Keratinocyte (primary cell): ENCODE measurements around the gene KCNK16. TPM values are rescaled to one million over a fixed set of nuclear protein-coding genes. Genes with fewer than 3 reads are reported as not detected.
A peak's percentile ranks its signal among the peaks of the same experiment; 100 is the strongest.

Experiments used
- DNase-seq: peaks from one replicate; pipeline ENCODE4 v3.0.0-alpha.2; 2011; ENCODE audit warnings: low read depth, missing footprints, low spot score
- FAIRE-seq: peaks from 2 replicates; lab custom pipeline; 2011; peaks lifted over from hg19 to GRCh38; lab: Jason Lieb, UNC
- H2AFZ ChIP-seq: 2 replicates; pipeline ENCODE4 v1.6.0; 2012; ENCODE audit warnings: low read length, control low read depth, inconsistent platforms; ENCODE audit not compliant: control insufficient read depth
- H3K27ac ChIP-seq: 2 replicates; pipeline ENCODE4 v1.5.1; 2011; ENCODE audit warnings: low read length; ENCODE audit not compliant: control insufficient read depth, insufficient read depth
- H3K27me3 ChIP-seq: 3 replicates; pipeline ENCODE4 v1.6.0; 2011; ENCODE audit warnings: low read length; ENCODE audit not compliant: control insufficient read depth, insufficient read depth; ENCODE audit errors: extremely low read depth
- H3K36me3 ChIP-seq, 2 experiments: 2 replicates in 1 of 2; 3 replicates in 1 of 2; pipeline ENCODE4 v1.5.1; 2011; ENCODE audit warnings: low read length in 2 of 2, mild to moderate bottlenecking in 1 of 2; ENCODE audit not compliant: control insufficient read depth in 2 of 2, insufficient read depth in 2 of 2; ENCODE audit errors: extremely low read depth in 1 of 2
- H3K4me1 ChIP-seq: 3 replicates; pipeline ENCODE4 v1.5.1; 2011; ENCODE audit warnings: low read length; ENCODE audit not compliant: control insufficient read depth, insufficient read depth; ENCODE audit errors: extremely low read depth
- H3K4me2 ChIP-seq: 3 replicates; pipeline ENCODE4 v1.6.0; 2011; ENCODE audit warnings: low read depth, low read length; ENCODE audit not compliant: control insufficient read depth, insufficient read depth; ENCODE audit errors: extremely low read depth
- H3K4me3 ChIP-seq, 3 experiments: fragments of 200-600 bp in 1 of 3; sonication (generic) in 1 of 3; 2 replicates in 2 of 3; 3 replicates in 1 of 3; pipeline ENCODE4 v1.5.1; 2011 to 2016; ENCODE audit warnings: low read length in 3 of 3, mild to moderate bottlenecking in 3 of 3, control low read depth in 2 of 3, inconsistent platforms in 1 of 3, low read depth in 1 of 3, mixed read lengths in 1 of 3, mixed run types in 1 of 3, moderate library complexity in 1 of 3; ENCODE audit not compliant: control insufficient read depth in 2 of 3, insufficient read depth in 2 of 3; ENCODE audit errors: extremely low read depth in 1 of 3
- H3K79me2 ChIP-seq: 2 replicates; pipeline ENCODE4 v1.6.0; 2012; ENCODE audit warnings: low read length; ENCODE audit not compliant: control insufficient read depth, insufficient read depth
- H3K9ac ChIP-seq: 3 replicates; pipeline ENCODE4 v1.6.0; 2011; ENCODE audit warnings: low read length; ENCODE audit not compliant: control insufficient read depth, insufficient read depth; ENCODE audit errors: extremely low read depth
- H3K9me1 ChIP-seq: 3 replicates; pipeline ENCODE4 v1.6.0; 2011; ENCODE audit warnings: low read length; ENCODE audit not compliant: control insufficient read depth, insufficient read depth; ENCODE audit errors: extremely low read depth
- H3K9me3 ChIP-seq: 2 replicates; pipeline ENCODE4 v1.5.1; 2012; ENCODE audit warnings: low read depth, low read length; ENCODE audit not compliant: control insufficient read depth
- H4K20me1 ChIP-seq: 3 replicates; pipeline ENCODE4 v1.6.0; 2011; ENCODE audit warnings: low read length; ENCODE audit not compliant: control insufficient read depth, insufficient read depth; ENCODE audit errors: extremely low read depth
- CTCF ChIP-seq, 3 experiments: IDR thresholded peaks in 1 of 3; conservative IDR thresholded peaks in 1 of 3; optimal IDR thresholded peaks in 1 of 3; 2 replicates in 2 of 3; 3 replicates in 1 of 3; pipeline versions ENCODE3 to v1.5.1; 2011; ENCODE audit warnings: low read length in 3 of 3, mild to moderate bottlenecking in 3 of 3, moderate library complexity in 2 of 3, control low read depth in 1 of 3, inconsistent platforms in 1 of 3; ENCODE audit not compliant: insufficient read depth in 2 of 3; ENCODE audit errors: extremely low read depth in 1 of 3
- EZH2 ChIP-seq: IDR thresholded peaks from one replicate; pipeline ENCODE4 v1.6.1; 2012; ENCODE audit warnings: inconsistent platforms, mild to moderate bottlenecking, low read length, moderate library complexity
- dilution Hi-C: fragments of 300-500 bp; cut with MboI; formaldehyde crosslinking; loops from one replicate; pipeline ENCODE4 v1.7.0; 2020; ENCODE audit warnings: low sequenced_read_pairs; ENCODE audit not compliant: extremely low pct_ligation_motif_present
- polyA plus RNA-seq, 5 experiments: library from polyadenylated mRNA; depleted of rRNA in 3 of 5; stranded (reverse) in 3 of 5; stranded (forward) in 1 of 5; unstranded in 1 of 5; fragments of >200 nt; gene quantifications; 1 replicate in 1 of 5; 2 replicates in 3 of 5; 3 replicates in 1 of 5; pipeline versions ENCODE4 v1.2.1 to v1.2.3, GENCODE V29; 2011 to 2012; ENCODE audit warnings: missing spikeins in 2 of 5, low read depth in 1 of 5, low replicate concordance in 1 of 5

The KCNK16 gene
- polyA plus RNA-seq, 1 donor (not counting 4 experiments of a cell fraction or from before 2014, with no cell fraction given) = not detected

DNA sequence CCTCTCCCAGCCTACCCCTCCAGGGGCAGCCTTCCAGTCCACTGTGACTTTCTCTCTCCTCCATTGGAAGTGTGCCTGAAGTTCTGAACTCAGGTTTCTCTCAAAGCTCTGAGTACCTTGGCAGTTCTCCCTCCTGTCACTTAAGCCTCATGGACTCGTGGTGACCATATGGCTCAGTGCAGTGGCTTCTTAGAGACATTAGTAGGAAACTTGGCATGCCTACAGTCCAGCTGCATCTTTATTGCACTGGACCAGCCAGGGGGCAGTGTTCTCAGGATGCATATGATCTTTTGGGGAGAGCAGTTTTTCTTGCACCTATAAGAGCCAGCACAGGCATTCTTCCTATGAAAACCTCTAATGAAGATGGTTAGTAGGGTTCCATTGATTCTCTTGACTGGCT lies 47.5 kb upstream of the KCNK16 start:
- dilution Hi-C loops = no loop called here
- H3K79me2 ChIP-seq = no peaks in the 10 kb centered on the region
- no peak overlapping the region for H3K9ac ChIP-seq
- H2AFZ ChIP-seq = no peak overlapping the region
- H3K27ac ChIP-seq = no peak overlapping the region
- H3K4me1 ChIP-seq = no peaks in the 10 kb centered on the region
- DNase-seq (no peak), FAIRE-seq (no peak)
- no peaks in the 10 kb centered on the region for H3K9me1 ChIP-seq
- H3K4me2 ChIP-seq = no peak overlapping the region
- no peaks in the 10 kb centered on the region for H3K36me3 ChIP-seq
- H3K9me3 ChIP-seq = no peaks in the 10 kb centered on the region
- H3K27me3 ChIP-seq = no peaks in the 10 kb centered on the region
- TF ChIP-seq CTCF (optimal IDR thresholded peaks at IDR 0.05 in 1 of 3, IDR thresholded peaks at IDR 0.05 in 1 of 3, conservative IDR thresholded peaks at IDR 0.05 in 1 of 3; ENCODE audit: extremely low read depth in 1 of 3, insufficient read depth in 2 of 3, low read length in 3 of 3) (peak in 2 of 3 experiments; percentile 35 to 39), EZH2 (no peak)
- no peaks in the 10 kb centered on the region for H4K20me1 ChIP-seq
- no peak overlapping the region for H3K4me3 ChIP-seq

DNA sequence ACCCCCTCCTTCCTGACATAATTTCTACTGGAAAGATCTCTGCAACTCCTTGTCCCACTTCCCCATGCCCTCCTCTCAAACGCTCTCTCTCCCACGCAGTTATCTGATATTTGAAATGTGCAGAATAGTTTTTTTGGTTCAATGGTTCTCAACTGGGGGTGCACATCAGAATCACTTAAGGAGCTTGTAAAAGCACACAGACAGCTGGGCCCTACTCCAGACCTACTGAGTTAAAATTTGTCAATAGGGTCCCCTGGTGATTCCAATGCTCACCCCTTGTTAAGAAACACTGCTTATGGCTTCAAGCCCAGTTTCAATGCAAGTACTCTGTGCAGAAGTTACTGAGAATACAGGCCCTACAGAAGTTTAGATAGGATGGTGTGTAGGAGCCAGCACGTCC lies 45.2 kb upstream of the KCNK16 start:
- Histone ChIP-seq H2AFZ (no peak overlapping the region), H3K4me2 (no peak overlapping the region), H3K36me3 (no peaks in the 10 kb centered on the region), H3K27me3 (no peaks in the 10 kb centered on the region), H4K20me1 (no peaks in the 10 kb centered on the region), H3K9me3 (no peaks in the 10 kb centered on the region), H3K79me2 (no peaks in the 10 kb centered on the region), H3K9me1 (no peaks in the 10 kb centered on the region), H3K9ac (no peak overlapping the region), H3K4me3 (no peak overlapping the region), H3K4me1 (no peaks in the 10 kb centered on the region), H3K27ac (no peak overlapping the region)
- dilution Hi-C loops = no loop called here
- DNase-seq (no peak), FAIRE-seq (no peak)
- TF ChIP-seq EZH2 = no peak
- no peak for TF ChIP-seq CTCF (optimal IDR thresholded peaks at IDR 0.05 in 1 of 3, IDR thresholded peaks at IDR 0.05 in 1 of 3, conservative IDR thresholded peaks at IDR 0.05 in 1 of 3; ENCODE audit: extremely low read depth in 1 of 3, insufficient read depth in 2 of 3, low read length in 3 of 3)
